SK-N-SH treated with all-trans-retinoic acid at 6 μM for 48 hours (cell line): ENCODE results near the gene TBC1D9.

Experiments used
- ATAC-seq: fragments of 200-7000 bp; cut with Tn5 transposase; 3 replicates; pipeline ENCODE4 v1.9.1; 2020; ENCODE audit warnings: mild to moderate bottlenecking, moderate library complexity
- BACH2 ChIP-seq: fragments of 250-450 bp; sonication (Bioruptor Pico); IDR thresholded peaks from 2 replicates; pipeline ENCODE4 v1.9.0; 2021; ENCODE audit warnings: mild to moderate bottlenecking, borderline replicate concordance
- CREB5 ChIP-seq: fragments of 250-450 bp; sonication (Bioruptor Pico); IDR thresholded peaks from 2 replicates; pipeline ENCODE4 v1.5.1; 2020; ENCODE audit warnings: low read depth, mild to moderate bottlenecking, moderate library complexity
- CSDC2 ChIP-seq: fragments of 250-450 bp; sonication (Bioruptor Pico); IDR thresholded peaks from 2 replicates; pipeline ENCODE4 v1.5.0; 2020; ENCODE audit warnings: mild to moderate bottlenecking, moderate library complexity
- ESRRG ChIP-seq: fragments of 250-450 bp; sonication (Bioruptor Pico); IDR thresholded peaks from 2 replicates; pipeline ENCODE4 v1.6.1; 2021; ENCODE audit warnings: mild to moderate bottlenecking
- GLIS3 ChIP-seq: fragments of 250-450 bp; sonication (Bioruptor Pico); IDR thresholded peaks from 2 replicates; pipeline ENCODE4 v1.5.0; 2020; ENCODE audit warnings: mild to moderate bottlenecking, moderate library complexity
- ISL1 ChIP-seq: fragments of 250-450 bp; sonication (Bioruptor Pico); IDR thresholded peaks from 2 replicates; pipeline ENCODE4 v2.1.2; 2022; ENCODE audit warnings: mild to moderate bottlenecking, moderate library complexity
- PATZ1 ChIP-seq: fragments of 250-450 bp; sonication (Bioruptor Pico); IDR thresholded peaks from 2 replicates; pipeline ENCODE4 v1.8.0; 2020; ENCODE audit warnings: mild to moderate bottlenecking, moderate library complexity, borderline replicate concordance
- PPARA ChIP-seq: fragments of 250-450 bp; sonication (Bioruptor Pico); IDR thresholded peaks from 2 replicates; pipeline ENCODE4 v1.5.0; 2020; ENCODE audit warnings: mild to moderate bottlenecking, borderline replicate concordance
- SNAI2 ChIP-seq: fragments of 250-450 bp; sonication (Bioruptor Pico); IDR thresholded peaks from 2 replicates; pipeline ENCODE4 v1.5.0; 2020; ENCODE audit warnings: mild to moderate bottlenecking, moderate library complexity
- TCF4 ChIP-seq: fragments of 250-450 bp; sonication (Bioruptor Pico); IDR thresholded peaks from 2 replicates; pipeline ENCODE4 v1.8.0; 2021; ENCODE audit warnings: mild to moderate bottlenecking, moderate library complexity, borderline replicate concordance
- TOX ChIP-seq: fragments of 250-450 bp; sonication (Bioruptor Pico); IDR thresholded peaks from 2 replicates; pipeline ENCODE4 v1.8.0; 2021; ENCODE audit warnings: mild to moderate bottlenecking, moderate library complexity, borderline replicate concordance
- ZFP3 ChIP-seq: fragments of 250-450 bp; sonication (Bioruptor Pico); IDR thresholded peaks from 2 replicates; pipeline ENCODE4 v1.5.0; 2020; ENCODE audit warnings: mild to moderate bottlenecking, moderate library complexity
- ZFP30 ChIP-seq: fragments of 450-650 bp; formaldehyde crosslinking; IDR thresholded peaks from 2 replicates; pipeline ENCODE4 v1.5.0; 2022; ENCODE audit warnings: mild to moderate bottlenecking, moderate library complexity
- ZNF565 ChIP-seq: fragments of 450-650 bp; formaldehyde crosslinking; conservative IDR thresholded peaks from 2 replicates; pipeline ENCODE4 v1.5.0; 2020; ENCODE audit warnings: low read depth, mild to moderate bottlenecking, moderate library complexity
- ZNF70 ChIP-seq: fragments of 450-650 bp; formaldehyde crosslinking; IDR thresholded peaks from 2 replicates; pipeline ENCODE4 v1.5.0; 2020; ENCODE audit warnings: mild to moderate bottlenecking, moderate library complexity
- ZNF8 ChIP-seq: fragments of 450-650 bp; formaldehyde crosslinking; IDR thresholded peaks from 2 replicates; pipeline ENCODE4 v1.5.0; 2020; ENCODE audit warnings: mild to moderate bottlenecking, moderate library complexity
- TF ChIP-seq, protein P1 (sequence below): fragments of 250-450 bp; sonication (Bioruptor Pico); IDR thresholded peaks from 2 replicates; pipeline ENCODE4 v1.8.0; 2021; ENCODE audit warnings: low read depth, mild to moderate bottlenecking, moderate library complexity, borderline replicate concordance
- TF ChIP-seq, protein P2 (sequence below): fragments of 250-450 bp; sonication (Bioruptor Pico); IDR thresholded peaks from 2 replicates; pipeline ENCODE4 v1.5.1; 2021; ENCODE audit warnings: mild to moderate bottlenecking, moderate library complexity

Gene TBC1D9

DNA sequence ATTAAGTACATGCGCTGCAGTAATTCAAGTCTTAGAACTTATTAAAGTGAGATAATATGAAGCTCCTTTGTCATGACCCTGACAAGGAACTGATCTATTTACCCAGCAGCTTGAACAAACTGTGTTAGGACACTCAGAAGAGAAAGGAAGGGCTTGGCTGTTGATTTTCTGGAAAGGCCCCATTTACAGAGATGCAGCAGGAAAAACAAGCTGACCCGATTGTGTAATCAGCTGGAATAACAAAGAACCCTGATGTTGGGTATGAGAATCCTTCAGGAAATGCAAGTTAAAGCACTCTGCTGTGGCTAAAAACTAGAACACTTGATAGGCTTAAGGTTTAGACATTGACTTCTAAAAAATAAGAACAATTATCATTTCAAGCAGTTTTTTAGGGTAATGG lies 64.8 kb downstream of the TBC1D9 start:
- no peak for TF ChIP-seq ESRRG
- TF ChIP-seq, all 23 proteins: peak for 0
- ATAC-seq, result no peak

DNA sequence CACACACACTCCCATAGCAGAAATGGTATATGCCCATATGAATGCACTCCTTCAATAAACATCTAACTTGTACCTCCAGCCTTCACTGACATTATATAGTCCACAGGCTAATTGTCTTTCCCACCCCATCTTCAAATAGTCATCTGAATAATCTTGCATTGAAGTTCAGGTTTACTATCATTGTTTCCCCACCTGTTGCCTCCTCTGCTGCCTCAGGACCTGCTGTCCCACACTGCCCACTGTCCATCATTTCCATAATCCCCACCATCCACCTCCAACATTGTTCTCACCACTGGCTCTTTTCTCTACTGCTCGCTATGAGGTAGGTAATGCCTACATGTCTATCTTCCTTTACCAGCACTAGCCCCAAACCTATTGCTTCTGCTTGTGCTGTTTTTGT lies 66.1 kb downstream of the TBC1D9 start:
- ATAC-seq, result no peak
- TF ChIP-seq ZNF70 (CRISPR knock-in tag) (no peak), BACH2 (CRISPR knock-in tag) (no peak), ZNF565 (no peak), ZFP3 (CRISPR knock-in tag) (no peak), TOX (CRISPR knock-in tag) (no peak), CREB5 (CRISPR knock-in tag) (no peak)
- TF ChIP-seq, protein P1, sequence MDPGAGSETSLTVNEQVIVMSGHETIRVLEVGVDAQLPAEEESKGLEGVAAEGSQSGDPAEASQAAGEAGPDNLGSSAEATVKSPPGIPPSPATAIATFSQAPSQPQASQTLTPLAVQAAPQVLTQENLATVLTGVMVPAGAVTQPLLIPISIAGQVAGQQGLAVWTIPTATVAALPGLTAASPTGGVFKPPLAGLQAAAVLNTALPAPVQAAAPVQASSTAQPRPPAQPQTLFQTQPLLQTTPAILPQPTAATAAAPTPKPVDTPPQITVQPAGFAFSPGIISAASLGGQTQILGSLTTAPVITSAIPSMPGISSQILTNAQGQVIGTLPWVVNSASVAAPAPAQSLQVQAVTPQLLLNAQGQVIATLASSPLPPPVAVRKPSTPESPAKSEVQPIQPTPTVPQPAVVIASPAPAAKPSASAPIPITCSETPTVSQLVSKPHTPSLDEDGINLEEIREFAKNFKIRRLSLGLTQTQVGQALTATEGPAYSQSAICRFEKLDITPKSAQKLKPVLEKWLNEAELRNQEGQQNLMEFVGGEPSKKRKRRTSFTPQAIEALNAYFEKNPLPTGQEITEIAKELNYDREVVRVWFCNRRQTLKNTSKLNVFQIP (CRISPR knock-in tag), result no peak
- TF ChIP-seq, protein P2, sequence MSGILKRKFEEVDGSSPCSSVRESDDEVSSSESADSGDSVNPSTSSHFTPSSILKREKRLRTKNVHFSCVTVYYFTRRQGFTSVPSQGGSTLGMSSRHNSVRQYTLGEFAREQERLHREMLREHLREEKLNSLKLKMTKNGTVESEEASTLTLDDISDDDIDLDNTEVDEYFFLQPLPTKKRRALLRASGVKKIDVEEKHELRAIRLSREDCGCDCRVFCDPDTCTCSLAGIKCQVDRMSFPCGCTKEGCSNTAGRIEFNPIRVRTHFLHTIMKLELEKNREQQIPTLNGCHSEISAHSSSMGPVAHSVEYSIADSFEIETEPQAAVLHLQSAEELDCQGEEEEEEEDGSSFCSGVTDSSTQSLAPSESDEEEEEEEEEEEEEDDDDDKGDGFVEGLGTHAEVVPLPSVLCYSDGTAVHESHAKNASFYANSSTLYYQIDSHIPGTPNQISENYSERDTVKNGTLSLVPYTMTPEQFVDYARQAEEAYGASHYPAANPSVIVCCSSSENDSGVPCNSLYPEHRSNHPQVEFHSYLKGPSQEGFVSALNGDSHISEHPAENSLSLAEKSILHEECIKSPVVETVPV (CRISPR knock-in tag), result no peak

DNA sequence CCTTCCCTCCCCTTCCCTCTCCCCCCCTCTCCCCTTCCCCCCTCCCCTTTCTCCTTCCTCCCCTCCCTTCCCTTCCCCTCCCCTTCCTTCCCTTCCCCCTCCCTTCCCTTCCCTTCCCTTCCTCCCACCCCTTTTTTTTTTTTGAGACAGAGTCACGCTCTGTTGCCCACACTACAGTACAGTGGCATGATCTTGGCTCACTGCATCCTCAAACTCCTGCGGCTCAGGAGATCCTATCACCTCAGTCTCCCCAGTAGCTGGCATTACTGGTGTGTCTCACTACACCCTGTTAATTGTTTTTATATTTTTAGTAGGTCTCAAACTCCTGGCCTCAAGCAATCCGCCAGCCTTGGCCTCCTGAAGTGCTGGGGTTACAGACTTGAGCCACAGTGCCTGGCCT lies 66.6 kb downstream of the TBC1D9 start:
- no peak for ATAC-seq
- TF ChIP-seq ZNF8 (CRISPR knock-in tag), result no peak
- no peak for TF ChIP-seq ISL1

GRCh38 chr4:140688711-140689598 lies 67.2 kb downstream of the TBC1D9 start:
- peak; percentile 76 for ATAC-seq
- TF ChIP-seq ESRRG (no peak), CSDC2 (no peak), TCF4 (no peak), TOX (CRISPR knock-in tag) (no peak), BACH2 (CRISPR knock-in tag) (no peak), ZFP30 (CRISPR knock-in tag) (no peak), PATZ1 (CRISPR knock-in tag) (no peak)

GRCh38 chr4:140686796-140687195 lies 69.4 kb downstream of the TBC1D9 start:
- TF ChIP-seq ZNF70 (CRISPR knock-in tag), result no peak
- TF ChIP-seq, protein P1 (CRISPR knock-in tag), result no peak
- no peak for TF ChIP-seq GLIS3 (CRISPR knock-in tag)
- TF ChIP-seq PPARA (CRISPR knock-in tag), result no peak
- TF ChIP-seq SNAI2 (CRISPR knock-in tag), result no peak
- no peak for TF ChIP-seq ZFP30 (CRISPR knock-in tag)
- no peak for TF ChIP-seq ZNF565
- ATAC-seq, result peak; percentile 23; the same call in 1 of the 3 replicates
